ENCODE data around the gene ACBD7. TPM values are rescaled to one million over a fixed set of nuclear protein-coding genes. Genes with fewer than 3 reads are reported as not detected.

Gene ACBD7
- total RNA-seq, 1 experiment from 2014 or later, result 0.63 TPM

- Mint-ChIP-seq H3K4me3 (ENCODE audit: unreplicated experiment) (no peak overlapping the region), H3K4me1 (ENCODE audit: insufficient read depth, unreplicated experiment) (no peaks in the 10 kb centered on the region), H3K9me3 (ENCODE audit: unreplicated experiment) (peaks cover 3% of the 10 kb centered on the region), H3K27ac (ENCODE audit: low read depth, unreplicated experiment) (no peak overlapping the region), H3K27me3 (ENCODE audit: insufficient read depth, unreplicated experiment) (no peaks in the 10 kb centered on the region), H3K36me3 (ENCODE audit: insufficient read depth, unreplicated experiment) (no peaks in the 10 kb centered on the region)
- no peak for DNase-seq (ENCODE audit: unreplicated experiment)
- TF ChIP-seq CTCF (IDR thresholded peaks at IDR 0.05; ENCODE audit: unreplicated experiment), result no peak
- intact Hi-C loops (cut with micrococcal nuclease), result no loop called here
- CTCF ChIA-PET, result interaction anchor here (0.7 kb wide), 1 partner anchor 132 kb away, joined by 3 read pairs; no protein-coding TSS in a partner anchor
- no TSS peak for BruUV-seq (replicated peaks)
- POLR2A ChIA-PET, result no interaction called here
Measured at GRCh38 chr10:15067154-15067553, 21.4 kb downstream of the ACBD7 start.

GRCh38 chr10:15060638-15061037, 27.9 kb downstream of the ACBD7 start:
- Mint-ChIP-seq H3K36me3 (ENCODE audit: insufficient read depth, unreplicated experiment) (no peaks in the 10 kb centered on the region), H3K4me3 (ENCODE audit: unreplicated experiment) (no peak overlapping the region), H3K4me1 (ENCODE audit: insufficient read depth, unreplicated experiment) (no peaks in the 10 kb centered on the region), H3K27ac (ENCODE audit: low read depth, unreplicated experiment) (no peak overlapping the region), H3K9me3 (ENCODE audit: unreplicated experiment) (peaks cover 11% of the 10 kb centered on the region), H3K27me3 (ENCODE audit: insufficient read depth, unreplicated experiment) (no peaks in the 10 kb centered on the region)
- CTCF ChIA-PET, result no interaction called here
- POLR2A ChIA-PET, result no interaction called here
- no TSS peak for BruUV-seq (replicated peaks)
- no peak for DNase-seq (ENCODE audit: unreplicated experiment)
- TF ChIP-seq CTCF (IDR thresholded peaks at IDR 0.05; ENCODE audit: unreplicated experiment), result no peak
- intact Hi-C loops (cut with micrococcal nuclease), result no loop called here

- H3K4me3 Mint-ChIP-seq (ENCODE audit: unreplicated experiment), result no peak overlapping the region
- no peak overlapping the region for H3K27ac Mint-ChIP-seq (ENCODE audit: low read depth, unreplicated experiment)
- no peak for DNase-seq (ENCODE audit: unreplicated experiment)
- ChIA-PET CTCF (no interaction called here), POLR2A (interaction anchor here (0.6 kb wide), 1 partner anchor 11 kb away, joined by 3 read pairs; no protein-coding TSS in a partner anchor)
- BruUV-seq (replicated peaks), result no TSS peak
- intact Hi-C loops (cut with micrococcal nuclease), result no loop called here
- H3K4me1 Mint-ChIP-seq (ENCODE audit: insufficient read depth, unreplicated experiment), result no peaks in the 10 kb centered on the region
- no peaks in the 10 kb centered on the region for H3K27me3 Mint-ChIP-seq (ENCODE audit: insufficient read depth, unreplicated experiment)
- no peak for TF ChIP-seq CTCF (IDR thresholded peaks at IDR 0.05; ENCODE audit: unreplicated experiment)
- H3K36me3 Mint-ChIP-seq (ENCODE audit: insufficient read depth, unreplicated experiment), result no peaks in the 10 kb centered on the region
- peaks cover 11% of the 10 kb centered on the region for H3K9me3 Mint-ChIP-seq (ENCODE audit: unreplicated experiment)
Measured at GRCh38 chr10:15059914-15060313, 28.7 kb downstream of the ACBD7 start.

GRCh38 chr10:15058689-15059088, 29.9 kb downstream of the ACBD7 start:
- BruUV-seq (replicated peaks), result no TSS peak
- intact Hi-C loops (cut with micrococcal nuclease), result no loop called here
- DNase-seq (ENCODE audit: unreplicated experiment), result no peak
- Mint-ChIP-seq H3K27ac (ENCODE audit: low read depth, unreplicated experiment) (no peak overlapping the region), H3K9me3 (ENCODE audit: unreplicated experiment) (peaks cover 11% of the 10 kb centered on the region), H3K4me3 (ENCODE audit: unreplicated experiment) (no peak overlapping the region), H3K27me3 (ENCODE audit: insufficient read depth, unreplicated experiment) (no peaks in the 10 kb centered on the region), H3K4me1 (ENCODE audit: insufficient read depth, unreplicated experiment) (no peaks in the 10 kb centered on the region), H3K36me3 (ENCODE audit: insufficient read depth, unreplicated experiment) (no peaks in the 10 kb centered on the region)
- TF ChIP-seq CTCF (IDR thresholded peaks at IDR 0.05; ENCODE audit: unreplicated experiment), result no peak
- ChIA-PET CTCF (no interaction called here), POLR2A (no interaction called here)
